Measurements from ENCODE around the gene LMNA. TPM values are rescaled to one million over a fixed set of nuclear protein-coding genes. Genes with fewer than 3 reads are reported as not detected.

Gene LMNA
- total and polyA plus RNA-seq, 2 of the 4 experiments (the other 2 are of a cell fraction) = 563 to 755 TPM

GRCh38 chr1:156090138-156090839 lies 24.2 kb upstream of the LMNA start:
- peaks cover 13% of the 10 kb centered on the region; the same call in 1 of the 2 replicates for H4K20me1 ChIP-seq (ENCODE audit: insufficient read depth, low read length)
- H3K14ac ChIP-seq (replicated peaks; ENCODE audit: low read depth, low read length) = no peak overlapping the region
- WGBS, 2 experiments (ENCODE audit: extremely low coverage in 2 of 2, insufficient read length in 1 of 2) = 50% methylated on average over 4 of the region's 5 CpGs; no CpG with 5 or more reads in 1 of the 2 experiments
- H4K8ac ChIP-seq (ENCODE audit: low read depth in 2 of 2, low read length in 2 of 2) = no peak overlapping the region
- no peak overlapping the region for H4K91ac ChIP-seq (ENCODE audit: insufficient read depth, low read depth, low read length)
- intact Hi-C loops (cut with micrococcal nuclease) (loop anchor here (1.0 to 10.0 kb wide), 3 partner anchors 40 to 225 kb away; no protein-coding TSS in a partner anchor), in situ Hi-C loops (cut with MboI; ENCODE audit: low sequenced_read_pairs) (loop anchor here (5.0 kb wide), 1 partner anchor 132 kb away; no protein-coding TSS in a partner anchor), dilution Hi-C loops (cut with HindIII; ENCODE audit: low sequenced_read_pairs, unreplicated experiment) (no loop called here)
- no TSS peak for BruUV-seq (replicated peaks)
- no peak overlapping the region for H3K4me2 ChIP-seq (ENCODE audit: low read depth, low read length)
- no peak overlapping the region for H2AK5ac ChIP-seq (ENCODE audit: low read depth, low read length)
- no peak overlapping the region for H3K27ac ChIP-seq (ENCODE audit: insufficient read depth, low read length)
- H3K23ac ChIP-seq (ENCODE audit: low read depth, low read length) = no peak overlapping the region
- no peak overlapping the region for H2BK15ac ChIP-seq (ENCODE audit: low read depth, low read length)
- no peak overlapping the region for H3K4ac ChIP-seq (ENCODE audit: low read depth, low read length)
- H3K36me3 ChIP-seq (ENCODE audit: control insufficient read depth, insufficient read depth, low read length) = peaks cover 4% of the 10 kb centered on the region; the same call in 1 of the 2 replicates
- no peaks in the 10 kb centered on the region for H3K27me3 ChIP-seq (ENCODE audit: control insufficient read depth, insufficient read depth, low read length)
- H4K5ac ChIP-seq (ENCODE audit: low read depth, low read length) = no peak overlapping the region
- no peak overlapping the region for H2BK5ac ChIP-seq (ENCODE audit: low read depth, low read length, poor library complexity, severe bottlenecking)
- DNase-seq (no peak), ATAC-seq (ENCODE audit: low read depth) (peak; percentile 9; the same call in 1 of the 2 replicates)
- H3K9ac ChIP-seq (ENCODE audit: low read depth, low read length) = no peak overlapping the region
- no peaks in the 10 kb centered on the region for H3K9me3 ChIP-seq (ENCODE audit: control insufficient read depth, insufficient read depth, low read length)
- peak overlapping the region; percentile 47 for H2AK9ac ChIP-seq (replicated peaks; ENCODE audit: low read depth, low read length, poor library complexity)
- H3K79me1 ChIP-seq (ENCODE audit: low read depth in 1 of 2, low read length in 2 of 2) = peaks cover 4 to 46% of the 10 kb centered on the region in 2 experiments
- no peak overlapping the region for H2BK120ac ChIP-seq (ENCODE audit: low read depth, low read length)
- peaks cover 7% of the 10 kb centered on the region for H3K4me1 ChIP-seq (ENCODE audit: control insufficient read depth, insufficient read depth, low read length)
- ChIA-PET CTCF (interaction anchor here (0.8 to 1.6 kb wide), 5 partner anchors 9 to 133 kb away, joined by 3 to 6 read pairs (median 3); no protein-coding TSS in a partner anchor), POLR2A (ENCODE audit: unreplicated experiment) (no interaction called here)
- H3K4me3 ChIP-seq (ENCODE audit: insufficient read depth, low read depth, low read length) = no peak overlapping the region
- H2BK20ac ChIP-seq (ENCODE audit: low read depth, low read length) = no peak overlapping the region
- no peaks in the 10 kb centered on the region for H3K9me1 ChIP-seq (ENCODE audit: insufficient read depth, low read length)
- H3K18ac ChIP-seq (ENCODE audit: low read depth, low read length) = no peak overlapping the region
- no peak overlapping the region for H3K56ac ChIP-seq (ENCODE audit: extremely low read depth, insufficient read depth, low read length)
- H2AFZ ChIP-seq (replicated peaks; ENCODE audit: low read length, poor library complexity) = peak overlapping the region; percentile 12
- TF ChIP-seq CTCF (conservative IDR thresholded peaks at IDR 0.05; ENCODE audit: low read depth, low read length) (no peak), BHLHE40 (IDR thresholded peaks at IDR 0.05; ENCODE audit: low read depth, low read length) (no peak), RCOR1 (IDR thresholded peaks at IDR 0.05; ENCODE audit: insufficient replicate concordance, low read length) (no peak), ELK1 (IDR thresholded peaks at IDR 0.05; ENCODE audit: borderline replicate concordance, low read depth, low read length) (no peak), CEBPB (IDR thresholded peaks at IDR 0.05; ENCODE audit: low read depth, low read length) (no peak), RFX5 (IDR thresholded peaks at IDR 0.05; ENCODE audit: low read depth, low read length) (no peak), CHD1 (IDR thresholded peaks at IDR 0.05; ENCODE audit: low read depth, low read length) (no peak), SMC3 (IDR thresholded peaks at IDR 0.05; ENCODE audit: low read depth, low read length) (no peak), MAZ (IDR thresholded peaks at IDR 0.05; ENCODE audit: borderline replicate concordance, low read depth, low read length) (no peak), MXI1 (IDR thresholded peaks at IDR 0.05; ENCODE audit: borderline replicate concordance, low read depth, low read length) (no peak), POLR2A (IDR thresholded peaks at IDR 0.05; ENCODE audit: low read depth, low read length) (no peak), RAD21 (IDR thresholded peaks at IDR 0.05; ENCODE audit: low read length) (no peak), NFE2L2 (IDR thresholded peaks at IDR 0.05; ENCODE audit: low read depth, low read length) (no peak), MAFK (IDR thresholded peaks at IDR 0.05; ENCODE audit: low read depth, low read length) (no peak), USF2 (IDR thresholded peaks at IDR 0.05; ENCODE audit: low read depth, low read length) (no peak)
